Neural cell (in vitro differentiated cells): ENCODE measurements around the gene OLFM3. TPM values are rescaled to one million over a fixed set of nuclear protein-coding genes. Genes with fewer than 3 reads are reported as not detected.

Experiments
- H2AFZ ChIP-seq: fragments of 200-600, 300-800 bp; sonication (generic), shearing (Covaris generic); 2 replicates; pipeline ENCODE4 v1.6.0; 2014; ENCODE audit warnings: low read depth, mild to moderate bottlenecking, antibody characterized with exemption, low read length, moderate library complexity
- H3F3A ChIP-seq: fragments of 200-600 bp; shearing (Covaris generic); 2 replicates; pipeline ENCODE4 v1.6.1; 2016; ENCODE audit warnings: mild to moderate bottlenecking, moderate library complexity, mixed read lengths, antibody characterized with exemption, low read length; ENCODE audit not compliant: insufficient read depth, poor library complexity, severe bottlenecking
- H3K27ac ChIP-seq: fragments of 200-600, 300-800 bp; sonication (generic), shearing (Covaris generic); 2 replicates; pipeline ENCODE4 v1.5.1; 2014; ENCODE audit warnings: mild to moderate bottlenecking, low read length, moderate library complexity
- H3K27me3 ChIP-seq: fragments of 300-800, 200-600 bp; sonication (generic), shearing (Covaris generic); 2 replicates; pipeline ENCODE4 v1.6.0; 2014; ENCODE audit warnings: mild to moderate bottlenecking, low read depth, low read length, moderate library complexity; ENCODE audit not compliant: insufficient read depth
- H3K36me3 ChIP-seq: fragments of 300-800, 200-600 bp; sonication (generic), shearing (Covaris generic); 2 replicates; pipeline ENCODE4 v1.5.1; 2014; ENCODE audit warnings: mild to moderate bottlenecking, antibody characterized with exemption, low read length, moderate library complexity; ENCODE audit not compliant: insufficient read depth
- H3K4me2 ChIP-seq: fragments of 300-800, 200-600 bp; sonication (generic), shearing (Covaris generic); 2 replicates; pipeline ENCODE4 v1.6.0; 2014; ENCODE audit warnings: mild to moderate bottlenecking, low read length
- H3K4me3 ChIP-seq: fragments of 300-800, 200-600 bp; sonication (generic), shearing (Covaris generic); 2 replicates; pipeline ENCODE4 v1.5.1; 2014; ENCODE audit warnings: mild to moderate bottlenecking, low read length, moderate library complexity
- H3K79me2 ChIP-seq: fragments of 200-600 bp; shearing (Covaris generic); replicated peaks from 2 replicates; pipeline ENCODE4 v1.6.0; 2014; ENCODE audit warnings: mild to moderate bottlenecking, low read length, moderate library complexity; ENCODE audit not compliant: insufficient read depth
- H3K9ac ChIP-seq: fragments of 300-800, 200-600 bp; sonication (generic), shearing (Covaris generic); 2 replicates; pipeline ENCODE4 v1.6.1; 2016; ENCODE audit warnings: mild to moderate bottlenecking, low read length, mixed read lengths
- H3K9me2 ChIP-seq: fragments of 200-600 bp; shearing (Covaris generic); 2 replicates; pipeline ENCODE4 v1.6.1; 2016; ENCODE audit warnings: mild to moderate bottlenecking, low read length, mixed read lengths; ENCODE audit not compliant: insufficient read depth
- H3K9me3 ChIP-seq: fragments of 200-600, 300-800 bp; sonication (generic), shearing (Covaris generic); 2 replicates; pipeline ENCODE4 v1.6.1; 2016; ENCODE audit warnings: mild to moderate bottlenecking, mixed run types, low read length, moderate library complexity, mixed read lengths
- H4K20me1 ChIP-seq: fragments of 200-600 bp; shearing (Covaris generic); 2 replicates; pipeline ENCODE4 v1.6.1; 2016; ENCODE audit warnings: mild to moderate bottlenecking, mixed run types; ENCODE audit not compliant: insufficient read depth
- MXI1 ChIP-seq: fragments of 450-650 bp; conservative IDR thresholded peaks from 2 replicates; pipeline ENCODE4 v1.6.1; 2014; ENCODE audit warnings: antibody characterized with exemption, mild to moderate bottlenecking; ENCODE audit not compliant: poor library complexity, severe bottlenecking
- POLR2AphosphoS5 ChIP-seq: IDR thresholded peaks from 2 replicates; pipeline ENCODE4 v1.6.1; 2012
- RAD21 ChIP-seq: fragments of 450-650 bp; conservative IDR thresholded peaks from 2 replicates; pipeline ENCODE4 v1.6.1; 2014; ENCODE audit warnings: antibody characterized with exemption, mild to moderate bottlenecking, moderate library complexity
- TAF1 ChIP-seq: IDR thresholded peaks from 2 replicates; pipeline ENCODE4 v1.6.1; 2012; ENCODE audit warnings: low read depth
- polyA plus RNA-seq: library from polyadenylated mRNA; depleted of rRNA; stranded (reverse); fragments of >200 nt; gene quantifications from 2 replicates; pipeline ENCODE4 v1.2.3, GENCODE V29; 2014
- TF ChIP-seq, protein P1 (sequence below): IDR thresholded peaks from 2 replicates; pipeline ENCODE4 v1.6.1; 2012; ENCODE audit warnings: borderline replicate concordance
- TF ChIP-seq, protein P2 (sequence below): fragments of 450-650 bp; IDR thresholded peaks from 2 replicates; pipeline ENCODE4 v1.5.1; 2014; ENCODE audit warnings: antibody characterized with exemption, mild to moderate bottlenecking, moderate library complexity; ENCODE audit not compliant: poor library complexity, severe bottlenecking

Gene OLFM3
- polyA plus RNA-seq, 1 donor from 2014 or later: 7.9 TPM

DNA sequence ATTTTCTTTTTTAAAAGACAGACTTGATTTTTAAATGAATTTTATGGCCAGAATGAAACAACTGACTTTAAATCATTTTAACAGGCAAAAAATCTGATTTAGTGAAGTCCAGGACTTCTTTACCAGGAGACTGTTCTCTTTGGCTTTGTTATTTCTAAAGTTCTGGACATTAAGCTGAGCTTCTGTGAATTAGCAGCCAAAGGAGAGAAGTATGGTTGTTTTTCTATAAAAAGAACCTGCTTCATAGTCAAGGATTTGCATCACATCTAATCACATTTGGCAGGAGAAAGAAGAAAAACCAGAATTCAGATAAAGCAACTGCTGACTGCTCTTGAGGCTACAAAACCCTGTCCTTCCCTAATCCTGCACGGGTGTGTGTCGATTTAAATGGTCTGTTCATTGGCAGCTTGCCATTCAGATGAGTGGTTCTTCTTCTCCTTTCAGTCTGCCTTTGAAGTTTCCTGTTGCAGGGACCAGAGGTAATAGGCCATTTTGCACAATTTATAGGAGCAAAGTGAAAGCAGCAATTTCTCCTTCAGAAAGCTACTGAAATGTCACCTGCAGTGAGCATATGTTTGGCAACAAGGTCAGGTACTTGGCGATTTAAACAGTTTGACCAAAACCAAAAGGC is 215.4 kb downstream of the OLFM3 start:
- Histone ChIP-seq H3F3A (no peaks in the 10 kb centered on the region), H2AFZ (no peak overlapping the region)

DNA sequence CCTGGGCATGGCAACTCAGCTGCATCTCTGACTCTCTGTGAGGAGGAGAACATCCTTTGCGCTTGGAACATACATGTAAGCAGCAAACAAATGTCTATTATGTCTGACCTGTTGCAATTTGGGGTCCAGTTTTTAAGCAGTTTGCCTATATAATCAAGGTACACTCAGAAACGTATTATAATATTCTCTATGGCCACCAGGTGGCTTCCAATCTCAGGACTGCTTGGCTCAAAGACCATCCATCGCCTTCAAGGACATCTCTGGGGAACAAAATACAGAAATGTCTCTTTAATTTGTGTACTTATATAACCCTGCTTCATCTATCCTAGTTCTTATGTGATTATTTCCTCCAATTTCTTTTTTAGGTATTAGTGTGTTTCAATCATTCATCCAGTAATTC is 227.2 kb downstream of the OLFM3 start:
- no peak overlapping the region for H3K4me3 ChIP-seq
- no peaks in the 10 kb centered on the region for H3F3A ChIP-seq
- H3K9ac ChIP-seq: no peak overlapping the region
- no peaks in the 10 kb centered on the region for H4K20me1 ChIP-seq
- no peaks in the 10 kb centered on the region for H3K9me3 ChIP-seq
- H3K36me3 ChIP-seq: no peaks in the 10 kb centered on the region
- H3K27me3 ChIP-seq: no peaks in the 10 kb centered on the region
- no peaks in the 10 kb centered on the region for H3K9me2 ChIP-seq
- no peak overlapping the region for H2AFZ ChIP-seq
- no peaks in the 10 kb centered on the region for H3K79me2 ChIP-seq
- no peak for TF ChIP-seq MXI1
- TF ChIP-seq, protein P1, sequence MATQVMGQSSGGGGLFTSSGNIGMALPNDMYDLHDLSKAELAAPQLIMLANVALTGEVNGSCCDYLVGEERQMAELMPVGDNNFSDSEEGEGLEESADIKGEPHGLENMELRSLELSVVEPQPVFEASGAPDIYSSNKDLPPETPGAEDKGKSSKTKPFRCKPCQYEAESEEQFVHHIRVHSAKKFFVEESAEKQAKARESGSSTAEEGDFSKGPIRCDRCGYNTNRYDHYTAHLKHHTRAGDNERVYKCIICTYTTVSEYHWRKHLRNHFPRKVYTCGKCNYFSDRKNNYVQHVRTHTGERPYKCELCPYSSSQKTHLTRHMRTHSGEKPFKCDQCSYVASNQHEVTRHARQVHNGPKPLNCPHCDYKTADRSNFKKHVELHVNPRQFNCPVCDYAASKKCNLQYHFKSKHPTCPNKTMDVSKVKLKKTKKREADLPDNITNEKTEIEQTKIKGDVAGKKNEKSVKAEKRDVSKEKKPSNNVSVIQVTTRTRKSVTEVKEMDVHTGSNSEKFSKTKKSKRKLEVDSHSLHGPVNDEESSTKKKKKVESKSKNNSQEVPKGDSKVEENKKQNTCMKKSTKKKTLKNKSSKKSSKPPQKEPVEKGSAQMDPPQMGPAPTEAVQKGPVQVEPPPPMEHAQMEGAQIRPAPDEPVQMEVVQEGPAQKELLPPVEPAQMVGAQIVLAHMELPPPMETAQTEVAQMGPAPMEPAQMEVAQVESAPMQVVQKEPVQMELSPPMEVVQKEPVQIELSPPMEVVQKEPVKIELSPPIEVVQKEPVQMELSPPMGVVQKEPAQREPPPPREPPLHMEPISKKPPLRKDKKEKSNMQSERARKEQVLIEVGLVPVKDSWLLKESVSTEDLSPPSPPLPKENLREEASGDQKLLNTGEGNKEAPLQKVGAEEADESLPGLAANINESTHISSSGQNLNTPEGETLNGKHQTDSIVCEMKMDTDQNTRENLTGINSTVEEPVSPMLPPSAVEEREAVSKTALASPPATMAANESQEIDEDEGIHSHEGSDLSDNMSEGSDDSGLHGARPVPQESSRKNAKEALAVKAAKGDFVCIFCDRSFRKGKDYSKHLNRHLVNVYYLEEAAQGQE: no peak
- peak; percentile 13 for TF ChIP-seq RAD21
- no peak overlapping the region for H3K27ac ChIP-seq
- no peak overlapping the region for H3K4me2 ChIP-seq

More for the DNA sequence above, 215.4 kb downstream of the OLFM3 start:
- no peaks in the 10 kb centered on the region for H4K20me1 ChIP-seq
- no peaks in the 10 kb centered on the region for H3K27me3 ChIP-seq
- no peaks in the 10 kb centered on the region for H3K79me2 ChIP-seq
- no peak overlapping the region for H3K9ac ChIP-seq
- no peaks in the 10 kb centered on the region for H3K9me3 ChIP-seq
- peak; percentile 60 for TF ChIP-seq POLR2AphosphoS5
- TF ChIP-seq RAD21: no peak
- H3K4me3 ChIP-seq: no peak overlapping the region
- H3K4me2 ChIP-seq: no peak overlapping the region
- no peak overlapping the region for H3K27ac ChIP-seq
- H3K9me2 ChIP-seq: no peaks in the 10 kb centered on the region
- H3K36me3 ChIP-seq: no peaks in the 10 kb centered on the region

DNA sequence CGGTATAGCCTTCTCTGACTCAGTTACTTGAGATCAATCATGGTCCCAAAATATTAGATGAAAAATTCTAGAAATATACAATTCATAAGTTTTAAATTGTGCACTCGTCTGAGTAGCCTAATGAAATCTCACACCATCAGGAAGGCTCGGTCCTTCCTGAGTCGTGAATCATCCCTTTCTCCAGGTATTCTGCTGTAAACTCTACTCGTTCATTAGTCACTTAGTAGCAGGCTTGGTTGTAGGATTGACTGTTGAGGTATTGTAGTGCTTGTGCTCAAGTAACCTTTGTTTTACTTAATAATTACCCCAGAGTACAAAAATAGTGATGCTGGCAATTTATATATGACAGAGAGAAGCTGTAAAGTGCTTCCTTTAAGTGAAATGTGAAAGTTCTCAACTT is 238.7 kb downstream of the OLFM3 start:
- Histone ChIP-seq H3K9me3 (no peaks in the 10 kb centered on the region), H3F3A (no peaks in the 10 kb centered on the region), H3K9ac (no peak overlapping the region), H4K20me1 (no peaks in the 10 kb centered on the region), H3K4me3 (no peak overlapping the region), H3K79me2 (no peaks in the 10 kb centered on the region), H3K27me3 (no peaks in the 10 kb centered on the region), H3K4me2 (no peak overlapping the region), H3K27ac (no peak overlapping the region), H2AFZ (no peak overlapping the region), H3K9me2 (no peaks in the 10 kb centered on the region), H3K36me3 (no peaks in the 10 kb centered on the region)
- TF ChIP-seq POLR2AphosphoS5: no peak
- TF ChIP-seq, protein P2, sequence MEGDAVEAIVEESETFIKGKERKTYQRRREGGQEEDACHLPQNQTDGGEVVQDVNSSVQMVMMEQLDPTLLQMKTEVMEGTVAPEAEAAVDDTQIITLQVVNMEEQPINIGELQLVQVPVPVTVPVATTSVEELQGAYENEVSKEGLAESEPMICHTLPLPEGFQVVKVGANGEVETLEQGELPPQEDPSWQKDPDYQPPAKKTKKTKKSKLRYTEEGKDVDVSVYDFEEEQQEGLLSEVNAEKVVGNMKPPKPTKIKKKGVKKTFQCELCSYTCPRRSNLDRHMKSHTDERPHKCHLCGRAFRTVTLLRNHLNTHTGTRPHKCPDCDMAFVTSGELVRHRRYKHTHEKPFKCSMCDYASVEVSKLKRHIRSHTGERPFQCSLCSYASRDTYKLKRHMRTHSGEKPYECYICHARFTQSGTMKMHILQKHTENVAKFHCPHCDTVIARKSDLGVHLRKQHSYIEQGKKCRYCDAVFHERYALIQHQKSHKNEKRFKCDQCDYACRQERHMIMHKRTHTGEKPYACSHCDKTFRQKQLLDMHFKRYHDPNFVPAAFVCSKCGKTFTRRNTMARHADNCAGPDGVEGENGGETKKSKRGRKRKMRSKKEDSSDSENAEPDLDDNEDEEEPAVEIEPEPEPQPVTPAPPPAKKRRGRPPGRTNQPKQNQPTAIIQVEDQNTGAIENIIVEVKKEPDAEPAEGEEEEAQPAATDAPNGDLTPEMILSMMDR: no peak
- TF ChIP-seq TAF1: no peak
